GM18502 (cell line): ENCODE results near the gene PDE6G.

Experiments
- ATAC-seq: cut with Tn5 transposase; IDR thresholded peaks from one replicate; pipeline ENCODE4 v1.9.1; 2021; ENCODE audit warnings: mild to moderate bottlenecking; ENCODE audit not compliant: unreplicated experiment, poor library complexity

The PDE6G gene

DNA sequence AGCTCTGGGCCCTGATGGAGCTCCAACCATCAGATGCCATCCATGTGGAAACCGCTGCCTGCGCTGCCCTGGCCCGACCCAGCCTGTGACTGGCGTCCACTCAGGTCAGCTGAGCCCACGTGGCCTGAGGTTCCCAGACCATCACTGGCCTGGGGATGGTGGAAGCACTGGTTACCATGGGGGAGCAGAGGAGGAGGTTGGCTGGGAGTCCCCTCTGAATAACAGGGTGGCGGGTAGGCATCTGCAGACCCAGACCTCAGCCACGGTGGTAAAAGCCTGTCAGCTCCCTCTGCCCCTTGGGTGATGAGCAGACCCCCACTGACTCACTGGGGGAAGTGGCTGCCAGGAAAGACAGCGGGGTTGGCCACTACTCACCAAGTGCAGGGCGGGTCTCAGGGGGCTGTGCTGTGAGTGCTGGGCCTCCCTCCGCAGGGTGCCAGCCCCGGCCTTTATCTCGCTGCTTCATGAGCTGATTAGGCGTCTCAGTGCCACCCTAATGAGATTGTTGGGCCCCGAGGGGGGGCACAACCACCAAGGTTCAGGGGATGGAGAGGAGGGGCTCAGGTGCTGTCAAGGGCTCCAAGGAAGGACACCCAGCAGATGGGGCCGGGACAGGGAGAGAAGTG lies at the start of gene PDE6G:
PDE6G (minus strand) TSS at position 425 of the 626 bp plus-strand sequence. CDS start 3,237 bp downstream, outside the sequence.
- no peak for ATAC-seq

DNA sequence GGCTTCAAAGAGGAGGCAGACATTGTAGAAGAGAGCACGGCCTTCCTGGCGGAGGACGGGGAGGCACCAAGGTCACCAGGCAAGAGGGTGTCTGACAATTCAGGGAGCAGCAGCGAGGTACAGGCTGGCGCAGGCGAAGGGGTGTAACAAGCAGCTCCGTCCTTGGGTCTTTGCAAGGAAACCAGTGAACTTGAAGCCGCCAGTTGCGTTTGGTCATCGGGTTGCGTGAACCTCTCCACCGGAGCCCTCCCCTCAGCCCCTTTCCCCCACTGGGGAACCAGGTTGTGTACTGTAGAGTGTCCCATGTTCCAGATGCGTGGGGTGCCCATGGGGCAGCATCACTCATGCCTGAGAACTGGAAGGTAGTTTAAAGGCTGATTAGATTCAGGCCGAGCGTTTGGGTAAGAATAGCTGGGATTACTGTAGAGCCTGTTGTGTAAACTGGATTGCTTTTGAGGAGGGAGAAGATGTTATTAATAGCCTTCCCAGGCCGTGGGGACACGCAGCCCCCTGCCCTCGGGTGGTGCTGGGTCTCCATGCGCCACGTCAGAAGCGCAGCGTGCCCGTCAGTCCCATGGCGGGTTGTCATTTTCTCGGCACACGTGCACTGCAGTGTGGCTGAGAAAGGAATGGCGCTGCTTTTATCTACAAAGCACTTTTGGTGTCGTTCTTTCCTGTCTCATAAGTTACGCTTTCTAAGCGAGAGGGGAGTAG lies 49.3 kb upstream of the PDE6G start:
- no peak for ATAC-seq

DNA sequence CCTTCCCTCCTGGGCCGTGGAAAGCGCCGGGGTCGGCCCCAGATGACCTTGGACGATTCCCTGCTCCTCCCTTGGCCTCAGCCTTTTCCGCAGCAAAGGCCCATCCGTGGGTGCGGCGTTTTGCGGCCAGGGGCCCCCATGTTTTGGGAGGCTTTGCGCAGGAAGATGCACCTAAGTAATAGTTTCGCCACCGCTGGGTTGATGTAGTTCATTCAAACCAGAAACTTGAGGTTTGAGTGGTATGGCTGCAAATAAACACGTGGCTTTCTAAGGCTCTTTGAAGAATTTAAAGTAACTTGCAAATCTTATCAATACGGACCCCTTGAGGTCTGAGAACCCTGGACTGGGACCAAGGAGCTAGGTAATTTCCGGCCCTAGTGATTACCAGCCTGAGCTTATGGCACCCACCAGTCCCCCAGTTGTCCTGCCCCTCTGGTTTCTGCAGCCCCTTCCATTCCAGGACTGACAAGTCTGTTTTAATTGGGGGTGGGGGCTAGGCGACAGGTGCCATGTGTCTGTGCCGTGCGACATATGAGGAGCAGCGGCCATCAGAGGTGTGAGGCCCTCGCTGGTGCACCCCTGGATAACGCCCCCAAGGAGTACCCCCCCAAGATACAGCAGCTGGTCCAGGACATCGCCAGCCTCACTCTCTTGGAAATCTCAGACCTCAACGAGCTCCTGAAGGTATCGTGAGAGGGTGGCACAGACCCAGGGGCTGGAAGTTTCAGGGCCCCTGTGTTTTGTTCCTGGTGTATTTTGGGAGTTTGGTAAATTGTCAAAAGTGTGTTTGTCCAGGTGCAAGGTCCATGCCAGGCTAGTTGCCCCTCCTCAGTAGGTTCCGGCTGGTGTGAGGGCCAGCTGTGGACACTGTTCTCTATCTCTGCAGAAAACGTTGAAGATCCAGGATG lies 47.7 kb upstream of the PDE6G start:
- no peak for ATAC-seq

DNA sequence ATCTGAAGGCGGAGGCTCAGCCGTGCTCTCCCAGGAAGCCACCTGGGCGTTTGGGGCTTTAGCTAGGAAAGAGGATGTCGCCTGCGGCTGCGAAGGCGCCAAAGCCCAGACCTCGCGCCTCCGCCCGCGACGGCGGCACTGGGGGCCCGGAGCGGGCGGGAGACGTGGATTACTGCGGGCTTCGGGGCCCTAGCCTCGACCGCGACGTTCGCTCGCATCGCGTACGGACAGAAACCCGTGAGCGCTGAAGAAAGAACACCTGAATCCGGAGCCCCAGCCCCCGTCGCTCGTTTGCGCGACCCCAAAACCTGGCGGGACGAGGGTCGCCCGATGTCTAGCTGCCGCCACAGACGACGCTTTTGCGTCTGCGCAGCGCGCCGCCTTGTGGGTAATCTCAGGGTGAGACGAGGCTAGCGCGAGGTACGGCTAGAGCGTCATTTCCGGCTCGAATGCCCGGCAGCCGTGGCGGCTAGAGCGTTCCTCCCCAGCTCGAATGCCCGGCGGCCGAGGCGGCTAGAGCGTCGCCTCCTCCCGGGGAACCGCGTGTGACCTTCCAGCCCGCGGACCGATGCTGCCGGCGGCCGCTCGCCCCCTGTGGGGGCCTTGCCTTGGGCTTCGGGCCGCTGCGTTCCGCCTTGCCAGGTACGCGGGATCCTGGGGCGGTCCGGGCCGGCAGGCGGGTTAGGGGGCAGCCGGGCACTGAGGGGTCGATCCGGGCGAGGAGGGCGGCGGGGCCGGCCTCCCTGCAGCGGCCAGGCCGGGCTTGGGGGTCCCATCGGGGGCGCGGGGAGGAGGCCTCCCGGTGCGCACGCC lies 46.8 kb upstream of the PDE6G start, which contains the start of gene MRPL12:
MRPL12 (plus strand) TSS at position 434 of the 813 bp plus-strand sequence; CDS start at position 569, 135 bp downstream.
- peak; percentile 79 for ATAC-seq

DNA sequence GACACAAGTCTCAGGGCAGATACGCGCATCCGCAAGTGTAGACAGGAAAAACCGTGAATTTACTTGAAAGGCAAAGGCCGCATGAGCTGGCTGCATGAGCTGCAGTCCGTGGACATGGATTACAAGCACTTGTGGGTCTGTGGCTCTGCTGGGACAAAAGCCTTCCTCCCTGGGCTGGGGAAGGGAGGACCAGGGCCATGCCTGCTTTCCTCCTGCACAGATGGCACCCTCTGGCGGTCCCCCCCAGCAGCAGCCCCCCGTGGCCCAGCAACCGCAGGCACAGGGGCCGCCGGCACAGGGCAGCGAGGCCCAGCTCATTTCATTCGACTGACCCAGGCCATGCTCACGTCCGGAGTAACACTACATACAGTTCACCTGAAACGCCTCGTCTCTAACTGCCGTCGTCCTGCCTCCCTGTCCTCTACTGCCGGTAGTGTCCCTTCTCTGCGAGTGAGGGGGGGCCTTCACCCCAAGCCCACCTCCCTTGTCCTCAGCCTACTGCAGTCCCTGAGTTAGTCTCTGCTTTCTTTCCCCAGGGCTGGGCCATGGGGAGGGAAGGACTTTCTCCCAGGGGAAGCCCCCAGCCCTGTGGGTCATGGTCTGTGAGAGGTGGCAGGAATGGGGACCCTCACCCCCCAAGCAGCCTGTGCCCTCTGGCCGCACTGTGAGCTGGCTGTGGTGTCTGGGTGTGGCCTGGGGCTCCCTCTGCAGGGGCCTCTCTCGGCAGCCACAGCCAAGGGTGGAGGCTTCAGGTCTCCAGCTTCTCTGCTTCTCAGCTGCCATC lies 45.1 kb upstream of the PDE6G start:
- ATAC-seq = no peak

DNA sequence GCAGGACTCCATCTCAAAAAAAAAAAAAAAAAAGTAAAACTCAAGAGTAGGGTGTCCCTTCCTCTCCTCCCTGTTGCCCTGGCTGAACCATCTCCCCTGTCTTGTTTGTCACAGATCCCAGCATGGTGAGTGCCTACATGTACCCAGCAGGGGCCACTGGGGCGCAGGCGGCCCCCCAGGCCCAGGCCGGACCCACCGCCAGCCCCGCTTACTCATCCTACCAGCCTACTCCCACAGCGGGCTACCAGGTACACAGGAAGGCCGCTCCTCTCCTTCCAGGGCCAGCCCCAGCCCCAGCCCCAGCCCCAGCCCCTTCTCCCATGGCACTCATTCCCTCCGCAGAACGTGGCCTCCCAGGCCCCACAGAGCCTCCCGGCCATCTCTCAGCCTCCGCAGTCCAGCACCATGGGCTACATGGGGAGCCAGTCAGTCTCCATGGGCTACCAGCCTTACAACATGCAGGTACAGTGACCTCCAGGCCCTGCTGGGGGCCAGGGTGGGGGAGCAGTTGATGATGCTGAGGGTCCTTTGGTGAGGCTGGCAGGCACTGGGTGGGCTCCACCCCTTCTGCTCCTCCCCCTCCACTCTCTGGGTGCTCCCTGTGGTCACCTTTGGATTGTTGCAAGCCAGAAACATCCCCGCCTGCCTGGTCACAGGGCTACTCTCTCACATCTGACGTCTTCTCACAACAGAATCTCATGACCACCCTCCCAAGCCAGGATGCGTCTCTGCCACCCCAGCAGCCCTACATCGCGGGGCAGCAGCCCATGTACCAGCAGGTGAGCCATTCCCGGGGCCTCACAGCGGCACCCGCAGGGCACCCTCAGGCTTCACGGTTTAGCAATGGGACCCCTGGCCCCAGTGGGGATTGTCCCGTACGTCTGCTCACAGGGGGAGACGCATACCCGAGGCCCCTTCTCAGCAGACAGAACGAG lies 44.3 kb upstream of the PDE6G start:
- no peak for ATAC-seq

DNA sequence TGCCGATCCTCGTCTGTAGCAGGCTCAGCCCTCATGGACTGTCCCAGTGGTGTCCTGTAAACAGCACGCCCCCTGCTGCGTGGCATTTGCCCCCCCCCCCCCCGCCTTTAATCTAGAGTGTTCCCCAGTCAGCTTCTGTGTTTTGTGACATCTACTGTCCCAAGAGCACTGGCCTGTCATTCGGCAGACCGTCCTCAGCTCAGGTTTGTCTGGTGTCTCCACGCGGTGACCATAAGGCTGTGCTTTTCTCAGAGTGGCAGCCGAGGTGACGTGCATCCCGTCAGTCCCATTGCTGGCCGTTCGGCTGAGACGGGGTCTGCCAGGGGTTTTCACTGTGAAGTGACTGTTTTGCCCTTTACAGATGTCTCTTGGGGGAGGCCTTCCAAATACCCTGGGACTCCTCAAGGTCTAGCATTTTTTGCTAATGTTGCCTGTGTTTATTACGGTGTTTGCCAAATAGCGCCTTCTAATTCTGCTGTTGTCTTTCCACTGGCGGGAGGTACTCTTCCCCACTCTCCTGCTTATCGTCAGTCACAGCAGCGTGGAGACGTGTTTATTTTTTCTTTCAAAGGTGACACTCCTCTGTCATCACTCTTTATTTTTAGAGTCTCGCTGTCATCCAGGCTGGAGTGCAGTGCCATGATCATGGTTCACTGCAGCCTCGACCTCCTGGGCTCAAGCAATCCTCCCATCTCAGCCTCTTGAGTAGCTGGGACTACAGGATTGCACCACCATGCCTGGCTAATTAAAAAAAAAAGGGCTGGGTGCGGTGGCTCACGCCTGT lies 41.1 kb upstream of the PDE6G start:
- ATAC-seq = no peak

DNA sequence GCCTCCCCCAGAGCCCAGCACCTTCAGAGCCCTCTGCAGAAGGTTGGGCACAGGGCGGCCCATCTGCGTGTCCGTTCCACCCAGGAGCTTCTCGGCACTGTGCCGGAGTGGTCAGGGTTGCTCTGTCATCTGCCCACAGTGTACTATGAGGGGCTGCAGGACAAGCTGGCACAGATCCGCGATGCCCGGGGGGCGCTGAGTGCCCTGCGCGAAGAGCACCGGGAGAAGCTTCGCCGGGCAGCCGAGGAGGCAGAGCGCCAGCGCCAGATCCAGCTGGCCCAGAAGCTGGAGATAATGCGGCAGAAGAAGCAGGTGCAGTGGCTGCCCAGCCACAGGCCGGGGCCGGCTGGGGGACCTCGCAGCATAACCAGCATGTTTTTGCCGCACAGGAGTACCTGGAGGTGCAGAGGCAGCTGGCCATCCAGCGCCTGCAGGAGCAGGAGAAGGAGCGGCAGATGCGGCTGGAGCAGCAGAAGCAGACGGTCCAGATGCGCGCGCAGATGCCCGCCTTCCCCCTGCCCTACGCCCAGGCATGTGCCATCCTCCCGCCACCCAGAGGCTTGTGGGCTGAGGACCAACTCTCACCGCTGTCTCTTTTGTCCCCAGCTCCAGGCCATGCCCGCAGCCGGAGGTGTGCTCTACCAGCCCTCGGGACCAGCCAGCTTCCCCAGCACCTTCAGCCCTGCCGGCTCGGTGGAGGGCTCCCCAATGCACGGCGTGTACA lies 40.0 kb upstream of the PDE6G start:
- ATAC-seq = no peak

DNA sequence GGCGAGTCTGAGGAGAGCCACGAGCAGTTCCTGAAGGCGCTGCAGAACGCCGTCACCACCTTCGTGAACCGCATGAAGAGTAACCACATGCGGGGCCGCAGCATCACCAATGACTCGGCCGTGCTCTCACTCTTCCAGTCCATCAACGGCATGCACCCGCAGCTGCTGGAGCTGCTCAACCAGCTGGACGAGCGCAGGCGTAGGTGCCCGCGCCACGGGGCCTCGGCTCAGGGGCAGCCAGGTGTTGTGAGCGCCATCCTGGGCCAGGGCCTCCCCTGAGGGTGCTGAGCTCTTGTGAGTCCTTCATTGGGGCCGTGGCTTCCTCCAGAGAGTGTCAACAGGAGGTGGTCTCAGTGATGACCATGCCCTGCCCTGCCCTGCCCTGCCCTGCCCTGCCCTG lies 39.5 kb upstream of the PDE6G start:
- ATAC-seq = no peak

DNA sequence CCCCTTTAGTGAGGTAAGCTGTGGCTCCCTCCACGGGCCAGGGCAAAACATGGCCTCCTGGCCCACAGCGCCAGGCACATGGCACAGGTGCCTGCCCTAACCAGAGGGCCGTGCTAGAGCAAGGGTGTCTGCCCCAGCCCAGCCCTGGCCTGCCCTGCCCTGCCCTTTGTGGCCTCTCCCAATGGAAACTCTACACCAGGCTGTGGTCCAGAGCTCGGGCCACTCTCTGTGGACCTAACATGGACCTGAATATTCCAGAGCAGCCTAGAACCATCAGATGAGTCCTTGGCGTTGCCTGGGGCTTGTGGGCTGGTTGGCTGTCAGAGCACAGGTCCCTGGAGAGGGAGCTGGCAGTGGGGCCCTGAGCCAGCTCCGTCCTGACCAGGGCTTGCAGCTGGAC lies 38.9 kb upstream of the PDE6G start:
- ATAC-seq = no peak

DNA sequence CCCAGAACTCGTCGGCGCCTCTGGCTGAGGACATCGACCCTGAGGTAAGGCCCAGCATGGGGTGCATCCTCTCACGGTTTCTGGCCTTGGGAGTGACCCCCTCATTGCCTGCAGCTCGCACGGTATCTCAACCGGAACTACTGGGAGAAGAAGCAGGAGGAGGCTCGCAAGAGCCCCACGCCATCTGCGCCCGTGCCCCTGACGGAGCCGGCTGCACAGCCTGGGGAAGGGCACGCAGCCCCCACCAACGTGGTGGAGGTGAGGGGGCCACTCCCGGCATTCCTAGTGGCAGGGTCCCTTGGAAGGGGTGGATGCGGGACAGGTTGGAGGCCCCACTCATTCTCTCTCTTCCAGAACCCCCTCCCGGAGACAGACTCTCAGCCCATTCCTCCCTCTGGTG lies 38.5 kb upstream of the PDE6G start:
- ATAC-seq = no peak

DNA sequence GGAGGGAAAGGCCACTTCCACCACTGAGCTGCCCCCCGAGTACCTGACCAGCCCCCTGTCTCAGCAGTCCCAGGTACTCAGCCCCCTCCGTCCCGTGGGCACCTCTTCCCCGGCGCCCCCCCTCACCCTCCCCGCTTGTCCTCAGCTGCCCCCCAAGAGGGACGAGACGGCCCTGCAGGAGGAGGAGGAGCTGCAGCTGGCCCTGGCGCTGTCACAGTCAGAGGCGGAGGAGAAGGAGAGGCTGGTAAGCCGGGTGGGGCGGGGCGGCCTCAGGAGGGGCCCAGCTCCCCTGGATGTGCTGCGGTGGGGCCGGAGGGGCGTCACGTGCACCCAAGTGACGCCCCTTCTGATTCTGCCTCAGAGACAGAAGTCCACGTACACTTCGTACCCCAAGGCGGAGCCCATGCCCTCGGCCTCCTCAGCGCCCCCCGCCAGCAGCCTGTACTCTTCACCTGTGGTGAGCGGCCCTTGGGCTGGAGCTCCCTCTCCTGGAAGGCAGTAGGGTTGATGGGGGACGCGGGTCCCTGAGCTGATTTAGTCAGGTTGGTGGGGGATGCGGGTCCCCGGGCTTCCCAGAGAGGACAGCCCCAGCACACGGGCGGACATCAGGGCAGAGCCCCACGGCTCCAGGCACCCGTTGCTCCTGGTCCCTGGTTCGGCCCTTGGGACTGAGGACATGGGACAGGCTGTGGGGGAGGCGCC lies 37.3 kb upstream of the PDE6G start:
- ATAC-seq = no peak

DNA sequence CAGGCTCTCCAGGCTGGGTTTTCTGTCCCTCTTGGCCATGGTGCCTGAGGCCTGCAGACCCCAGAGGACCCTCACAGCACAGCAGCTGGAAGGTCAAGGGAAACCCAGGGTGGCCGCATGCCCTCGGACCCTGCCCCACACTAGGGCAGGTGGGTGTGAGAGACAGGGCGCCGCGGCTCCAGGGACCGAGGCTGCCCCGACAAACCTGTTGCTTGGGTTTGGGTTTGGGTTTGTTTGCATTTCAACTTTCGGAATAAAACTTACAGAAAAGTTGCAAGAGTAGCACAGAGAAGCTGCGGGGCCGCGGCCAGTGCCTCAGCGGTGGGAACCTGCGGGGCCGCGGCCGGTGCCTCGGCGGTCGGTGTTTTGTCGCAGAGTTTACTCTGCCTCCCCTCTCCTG lies 35.3 kb upstream of the PDE6G start:
- no peak for ATAC-seq

DNA sequence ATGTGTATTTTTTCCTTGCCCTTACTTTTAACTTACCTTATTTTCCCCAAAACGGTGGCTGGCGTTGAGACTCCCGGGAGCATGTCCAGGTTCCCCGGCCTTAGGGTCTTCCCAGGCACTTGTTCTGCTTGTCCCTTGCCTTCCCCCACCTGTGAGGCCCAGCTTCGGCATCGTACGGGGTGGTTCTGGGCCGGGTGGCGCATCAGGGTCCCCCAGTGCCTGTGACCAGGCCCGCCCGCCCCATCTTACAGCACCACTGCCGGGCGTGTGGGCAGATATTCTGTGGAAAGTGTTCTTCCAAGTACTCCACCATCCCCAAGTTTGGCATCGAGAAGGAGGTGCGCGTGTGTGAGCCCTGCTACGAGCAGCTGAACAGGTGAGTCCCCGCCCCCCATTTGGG lies 34.9 kb upstream of the PDE6G start:
- ATAC-seq = no peak

DNA sequence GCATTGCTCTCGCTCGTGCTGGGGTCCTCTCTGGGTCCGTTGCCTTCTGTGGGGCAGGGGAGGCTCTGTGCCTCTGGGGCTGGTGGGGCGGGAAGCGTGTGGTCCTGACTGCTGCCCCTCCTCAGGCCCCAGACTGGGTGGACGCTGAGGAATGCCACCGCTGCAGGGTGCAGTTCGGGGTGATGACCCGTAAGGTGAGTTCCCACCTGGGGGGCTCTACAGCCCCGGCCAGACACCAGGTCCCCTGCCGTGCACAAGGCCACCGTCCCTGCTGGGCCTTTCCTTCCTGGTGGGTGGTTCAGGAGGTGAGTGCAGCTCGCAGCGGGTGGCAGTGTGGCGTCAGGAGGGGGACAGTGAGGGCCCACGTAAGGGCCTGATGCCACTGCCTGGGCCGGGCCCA lies 34.2 kb upstream of the PDE6G start:
- ATAC-seq = no peak

DNA sequence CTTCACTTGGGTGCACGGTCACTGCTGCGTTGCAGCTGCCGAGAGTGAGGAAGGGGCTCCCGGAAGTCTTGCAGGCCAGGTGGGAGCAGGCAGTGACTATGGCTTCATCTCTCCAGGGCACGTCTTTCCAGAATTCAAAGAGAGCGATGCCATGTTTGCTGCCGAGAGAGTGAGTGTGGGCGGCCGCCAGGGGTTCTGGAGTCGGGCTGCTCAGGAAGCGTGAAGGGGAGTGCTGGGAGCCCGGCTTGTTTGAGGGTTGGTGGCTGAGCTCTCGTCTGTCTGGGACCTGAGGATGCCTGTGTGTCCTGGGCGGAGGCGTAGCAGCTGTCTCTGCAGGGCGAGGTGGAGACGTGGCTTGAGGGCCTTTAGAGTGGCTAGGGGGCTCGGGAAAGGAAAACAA lies 33.7 kb upstream of the PDE6G start:
- ATAC-seq = no peak
